GM12878 (cell line): ENCODE results near the gene TRIM69. TPM values are rescaled to one million over a fixed set of nuclear protein-coding genes. Genes with fewer than 3 reads are reported as not detected.

Source experiments
- ATAC-seq: fragments of 200-7000 bp; cut with Tn5 transposase; 3 replicates; pipeline ENCODE4 v1.9.1; 2020; ENCODE audit warnings: mild to moderate bottlenecking, moderate library complexity
- BruUV-seq: library from RNA; stranded (reverse); fragments of 400-500 nt; replicated peaks from 2 replicates; lab custom pipeline; 2021; lab: Mats Ljungman, UMichigan
- CTCF ChIA-PET: fragments of 300-600 bp; sonication (Branson Sonifier 250); formaldehyde crosslinking; extraction: SDS; loops from one replicate; lab custom pipeline; 2021; ENCODE audit warnings: inconsistent platforms; lab: Yijun Ruan, JAX
- POLR2A ChIA-PET: fragments of 350-600 bp; formaldehyde crosslinking; extraction: SDS; loops from one replicate; lab custom pipeline; 2021; ENCODE audit warnings: inconsistent platforms; lab: Charles Lee
- RAD21 ChIA-PET: fragments of 300-600 bp; sonication (Branson Sonifier 250); formaldehyde crosslinking; loops from one replicate; lab custom pipeline; 2023; ENCODE audit warnings: antibody characterized with exemption; ENCODE audit not compliant: unreplicated experiment; lab: Charles Lee
- SMC1A ChIA-PET: fragments of 300-600 bp; sonication (Branson Sonifier 250); formaldehyde crosslinking; loops from one replicate; lab custom pipeline; 2023; ENCODE audit not compliant: unreplicated experiment, uncharacterized antibody; lab: Charles Lee
- DNase-seq: peaks from one replicate; pipeline ENCODE4 v3.0.0-alpha.2; 2011; ENCODE audit warnings: low read depth, low spot score
- FAIRE-seq: peaks from 3 replicates; lab custom pipeline; 2011; peaks lifted over from hg19 to GRCh38; lab: Jason Lieb, UNC
- H2AFZ ChIP-seq: 2 replicates; pipeline ENCODE4 v1.6.0; 2011; ENCODE audit warnings: low read depth, low read length, control low read depth; ENCODE audit not compliant: control insufficient read depth
- H3K27ac ChIP-seq: 2 replicates; pipeline ENCODE4 v1.5.1; 2011; ENCODE audit warnings: control low read depth; ENCODE audit not compliant: control insufficient read depth, insufficient read depth
- H3K27me3 ChIP-seq, 2 experiments: replicated peaks in 1 of 2; 2 replicates each; pipeline versions ENCODE4 v1.6.0 to v1.6.1; 2011; ENCODE audit warnings: low read length in 1 of 2; ENCODE audit not compliant: control insufficient read depth in 2 of 2, insufficient read depth in 2 of 2
- H3K36me3 ChIP-seq, 2 experiments: 2 replicates each; pipeline ENCODE4 v1.5.1; 2011; ENCODE audit warnings: low read length in 1 of 2; ENCODE audit not compliant: control insufficient read depth in 2 of 2, insufficient read depth in 2 of 2
- H3K4me1 ChIP-seq: 2 replicates; pipeline ENCODE4 v1.6.1; 2011; ENCODE audit warnings: mild to moderate bottlenecking, low read length, moderate library complexity, mixed read lengths; ENCODE audit not compliant: control insufficient read depth, insufficient read depth
- H3K4me2 ChIP-seq: 2 replicates; pipeline ENCODE4 v1.6.0; 2011; ENCODE audit warnings: control low read depth; ENCODE audit not compliant: control insufficient read depth, insufficient read depth
- H3K4me3 ChIP-seq: fragments of 200-600 bp; sonication (generic); 2 replicates; pipeline ENCODE4 v1.5.1; 2016
- H3K79me2 ChIP-seq: 2 replicates; pipeline ENCODE4 v1.6.0; 2011; ENCODE audit warnings: low read length; ENCODE audit not compliant: control insufficient read depth, insufficient read depth
- H3K9ac ChIP-seq: 2 replicates; pipeline ENCODE4 v1.8.0; 2011; ENCODE audit warnings: low read length, control low read depth, mixed read lengths; ENCODE audit not compliant: control insufficient read depth, insufficient read depth
- H3K9me3 ChIP-seq: replicated peaks from 3 replicates; pipeline ENCODE4 v1.5.1; 2011; ENCODE audit warnings: mild to moderate bottlenecking, low read length; ENCODE audit not compliant: control insufficient read depth, insufficient read depth
- H4K20me1 ChIP-seq: 2 replicates; pipeline ENCODE4 v1.6.0; 2011; ENCODE audit not compliant: control insufficient read depth, insufficient read depth
- EZH2 ChIP-seq: IDR thresholded peaks from 2 replicates; pipeline ENCODE4 v1.6.1; 2012; ENCODE audit warnings: low read depth, mild to moderate bottlenecking, control low read depth, inconsistent platforms, low read length, borderline replicate concordance; ENCODE audit not compliant: control insufficient read depth
- JUNB ChIP-seq: IDR thresholded peaks from 2 replicates; pipeline ENCODE4 v1.6.1; 2016; ENCODE audit warnings: antibody characterized with exemption, mild to moderate bottlenecking
- MEF2B ChIP-seq: fragments of 450-650 bp; IDR thresholded peaks from 2 replicates; pipeline ENCODE4 v1.6.1; 2018; ENCODE audit warnings: mild to moderate bottlenecking, moderate library complexity; ENCODE audit not compliant: partially characterized antibody, poor library complexity, severe bottlenecking
- MYB ChIP-seq: fragments of 150-350 bp; IDR thresholded peaks from 2 replicates; pipeline ENCODE4 v1.6.1; 2014; ENCODE audit warnings: mild to moderate bottlenecking, low read depth, low read length, borderline replicate concordance
- MYC ChIP-seq: IDR thresholded peaks from 2 replicates; pipeline ENCODE4 v1.6.1; 2011; ENCODE audit warnings: mild to moderate bottlenecking, low read length, moderate library complexity, inconsistent platforms; ENCODE audit not compliant: insufficient read depth, insufficient replicate concordance, insufficient read length, severe bottlenecking
- NR2C2 ChIP-seq: IDR thresholded peaks from 2 replicates; pipeline ENCODE4 v1.6.1; 2011; ENCODE audit warnings: borderline replicate concordance, low read depth; ENCODE audit not compliant: control insufficient read depth, insufficient read length
- RAD21 ChIP-seq: IDR thresholded peaks from 2 replicates; pipeline ENCODE4 v1.6.1; 2011; ENCODE audit warnings: mild to moderate bottlenecking, low read depth, low read length, moderate library complexity; ENCODE audit not compliant: insufficient read depth
- RFX5 ChIP-seq: IDR thresholded peaks from 2 replicates; pipeline ENCODE4 v1.6.1; 2011; ENCODE audit warnings: low read depth, low read length, improper control_type of control experiment
- RUNX3 ChIP-seq: IDR thresholded peaks from 2 replicates; pipeline ENCODE4 v1.6.1; 2012; ENCODE audit warnings: low read length, inconsistent platforms
- SIX5 ChIP-seq: IDR thresholded peaks from 2 replicates; pipeline ENCODE4 v1.6.1; 2011; ENCODE audit warnings: mild to moderate bottlenecking, low read depth, low read length, moderate library complexity; ENCODE audit not compliant: severe bottlenecking
- SUZ12 ChIP-seq: fragments of 200-600 bp; sonication (generic); IDR thresholded peaks from one replicate; pipeline ENCODE4 v1.6.1; 2018; ENCODE audit warnings: antibody characterized with exemption, mild to moderate bottlenecking; ENCODE audit not compliant: unreplicated experiment
- TARDBP ChIP-seq: IDR thresholded peaks from 2 replicates; pipeline ENCODE4 v1.6.1; 2016; ENCODE audit warnings: borderline replicate concordance
- ZNF24 ChIP-seq: fragments of 450-650 bp; IDR thresholded peaks from 2 replicates; pipeline ENCODE4 v1.6.1; 2017; ENCODE audit warnings: antibody characterized with exemption, mild to moderate bottlenecking
- ZNF622 ChIP-seq: fragments of 450-650 bp; IDR thresholded peaks from 2 replicates; pipeline ENCODE4 v1.6.1; 2017; ENCODE audit warnings: mild to moderate bottlenecking, inconsistent platforms
- WGBS: methylation state at CpG from one replicate; pipeline ENCODE4 v1.1.6; 2016; ENCODE audit warnings: low lambda C conversion rate; ENCODE audit not compliant: insufficient replicate concordance, insufficient coverage; ENCODE audit errors: missing lambda C conversion rate; 5-methylcytosine and 5-hydroxymethylcytosine counted together
- in situ Hi-C: fragments of 300-500 bp; cut with MboI; formaldehyde crosslinking; loops from 9 replicates; pipeline ENCODE4 v1.14.3; 2018; ENCODE audit warnings: mixed read lengths
- intact Hi-C: fragments of 100-400 bp; cut with micrococcal nuclease; formaldehyde crosslinking; loops from one replicate; pipeline ENCODE4 v1.14.2; 2022; ENCODE audit not compliant: unreplicated experiment
- polyA plus RNA-seq, 11 experiments: library from polyadenylated mRNA; depleted of rRNA in 4 of 11; unstranded in 6 of 11; stranded (reverse) in 5 of 11; fragments of >200 nt; fragmentation: Nextera tagmentation in 4 of 11; fragmentation: Illumina TruSeq in 1 of 11; extraction: Ambion mirVana in 4 of 11; extraction: Trizol in 1 of 11; gene quantifications; 1 replicate in 1 of 11; 2 replicates in 10 of 11; pipeline versions ENCODE4 v1.2.1 to v1.2.3, GENCODE V29; 2011 to 2016; ENCODE audit warnings: inconsistent platforms in 2 of 11, missing spikeins in 2 of 11, low read depth in 1 of 11
- total RNA-seq, 4 experiments: library from RNA; depleted of rRNA in 3 of 4; stranded (reverse); fragments of >200 nt in 3 of 4; fragmentation: Illumina TruSeq in 1 of 4; extraction: Trizol in 1 of 4; gene quantifications; 2 replicates each; pipeline versions ENCODE4 v1.2.1 to v1.2.3, GENCODE V29; 2013 to 2021
- TF ChIP-seq, protein P1 (sequence below): fragments of 450-650 bp; IDR thresholded peaks from 2 replicates; pipeline ENCODE4 v1.6.1; 2017; ENCODE audit warnings: low read depth, mild to moderate bottlenecking, moderate library complexity
- TF ChIP-seq, protein P2 (sequence below): IDR thresholded peaks from 2 replicates; pipeline ENCODE4 v1.6.1; 2011; ENCODE audit warnings: low read depth, low read length, improper control_type of control experiment, borderline replicate concordance
- TF ChIP-seq, protein P3 (sequence below): fragments of 450-650 bp; IDR thresholded peaks from 2 replicates; pipeline ENCODE4 v1.6.1; 2017; ENCODE audit warnings: mild to moderate bottlenecking, moderate library complexity

The TRIM69 gene
- total and polyA plus RNA-seq, 10 of the 15 experiments (the other 5 are each of a cell fraction or from before 2014, with no cell fraction given), result 11.2 to 52.7 (median 37.8) TPM

DNA sequence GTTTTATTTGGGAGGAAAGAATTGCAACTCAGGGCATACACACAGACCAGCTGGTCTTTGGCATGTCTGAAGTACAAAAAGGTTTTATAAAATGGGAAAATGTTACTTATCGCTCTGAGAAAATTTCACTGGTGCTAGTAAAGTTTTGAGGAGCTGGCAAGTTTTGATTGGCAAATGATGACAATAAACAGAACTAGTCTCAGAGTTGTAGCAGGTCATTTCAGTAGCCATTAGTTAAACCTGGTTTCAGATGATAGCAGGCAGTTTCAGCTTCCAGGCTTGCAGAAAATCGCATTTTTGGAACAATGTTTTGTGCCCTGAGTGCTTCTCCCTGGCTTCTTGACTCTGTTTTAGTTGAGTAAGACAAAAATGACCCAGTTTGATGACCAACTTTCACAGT, 14.3 kb upstream of the TRIM69 start:
- no TSS peak for BruUV-seq
- Histone ChIP-seq H3K9me3 (no peaks in the 10 kb centered on the region), H3K27ac (peak overlapping the region; percentile 83), H3K4me3 (no peak overlapping the region), H3K4me2 (peak overlapping the region; percentile 61), H3K36me3 (peaks cover 2 to 19% of the 10 kb centered on the region in 2 experiments), H3K27me3 (no peaks in the 10 kb centered on the region), H3K9ac (peak overlapping the region; percentile 49), H3K79me2 (peaks cover 55% of the 10 kb centered on the region), H2AFZ (no peak overlapping the region), H3K4me1 (peaks cover 64% of the 10 kb centered on the region), H4K20me1 (peaks cover under 1% of the 10 kb centered on the region; the same call in 1 of the 2 replicates)
- ATAC-seq (peak; percentile 3), DNase-seq (peak; percentile 74), FAIRE-seq (peak; percentile 27)
- intact Hi-C loops, result loop anchor here (5.0 kb wide), 1 partner anchor 975 kb away; the partner anchor contains the start of gene PDIA3
- RAD21 ChIA-PET, result interaction anchor here (0.9 to 19.7 kb wide), 6 partner anchors 7 to 126 kb away, joined by 3 to 653 read pairs (median 14); partner anchors contain the start of genes B2M, PATL2, SPG11 and TRIM69
- POLR2A ChIA-PET, result interaction anchor here (1.0 to 24.8 kb wide), 4 partner anchors 10 to 57 kb away, joined by 3 to 718 read pairs (median 167); partner anchors contain the start of genes B2M, PATL2, SPG11 and TRIM69
- in situ Hi-C loops, result loop anchor here (10.0 kb wide), 1 partner anchor 927 kb away; the partner anchor contains the start of gene SERF2
- CTCF ChIA-PET, result interaction anchor here (0.6 to 3.5 kb wide), 6 partner anchors 9 to 138 kb away, joined by 3 to 37 read pairs (median 10); partner anchors contain the start of genes B2M, PATL2, SPG11 and TRIM69
- SMC1A ChIA-PET, result interaction anchor here (1.3 to 19.0 kb wide), 5 partner anchors 9 to 88 kb away, joined by 3 to 637 read pairs (median 30); partner anchors contain the start of genes B2M, PATL2, SPG11 and TRIM69
- WGBS, result 4% methylated on average over 2 of the region's 2 CpGs
- TF ChIP-seq, protein P1, sequence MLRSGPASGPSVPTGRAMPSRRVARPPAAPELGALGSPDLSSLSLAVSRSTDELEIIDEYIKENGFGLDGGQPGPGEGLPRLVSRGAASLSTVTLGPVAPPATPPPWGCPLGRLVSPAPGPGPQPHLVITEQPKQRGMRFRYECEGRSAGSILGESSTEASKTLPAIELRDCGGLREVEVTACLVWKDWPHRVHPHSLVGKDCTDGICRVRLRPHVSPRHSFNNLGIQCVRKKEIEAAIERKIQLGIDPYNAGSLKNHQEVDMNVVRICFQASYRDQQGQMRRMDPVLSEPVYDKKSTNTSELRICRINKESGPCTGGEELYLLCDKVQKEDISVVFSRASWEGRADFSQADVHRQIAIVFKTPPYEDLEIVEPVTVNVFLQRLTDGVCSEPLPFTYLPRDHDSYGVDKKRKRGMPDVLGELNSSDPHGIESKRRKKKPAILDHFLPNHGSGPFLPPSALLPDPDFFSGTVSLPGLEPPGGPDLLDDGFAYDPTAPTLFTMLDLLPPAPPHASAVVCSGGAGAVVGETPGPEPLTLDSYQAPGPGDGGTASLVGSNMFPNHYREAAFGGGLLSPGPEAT, result no peak
- TF ChIP-seq RFX5, result no peak
- TF ChIP-seq RAD21, result no peak
- no peak for TF ChIP-seq NR2C2
- no peak for TF ChIP-seq MEF2B
- no peak for TF ChIP-seq SUZ12
- TF ChIP-seq SIX5, result no peak
- no peak for TF ChIP-seq ZNF622
- TF ChIP-seq, protein P2, sequence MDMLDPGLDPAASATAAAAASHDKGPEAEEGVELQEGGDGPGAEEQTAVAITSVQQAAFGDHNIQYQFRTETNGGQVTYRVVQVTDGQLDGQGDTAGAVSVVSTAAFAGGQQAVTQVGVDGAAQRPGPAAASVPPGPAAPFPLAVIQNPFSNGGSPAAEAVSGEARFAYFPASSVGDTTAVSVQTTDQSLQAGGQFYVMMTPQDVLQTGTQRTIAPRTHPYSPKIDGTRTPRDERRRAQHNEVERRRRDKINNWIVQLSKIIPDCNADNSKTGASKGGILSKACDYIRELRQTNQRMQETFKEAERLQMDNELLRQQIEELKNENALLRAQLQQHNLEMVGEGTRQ, result no peak
- TF ChIP-seq ZNF24, result no peak
- TF ChIP-seq MYC, result no peak
- TF ChIP-seq, protein P3, sequence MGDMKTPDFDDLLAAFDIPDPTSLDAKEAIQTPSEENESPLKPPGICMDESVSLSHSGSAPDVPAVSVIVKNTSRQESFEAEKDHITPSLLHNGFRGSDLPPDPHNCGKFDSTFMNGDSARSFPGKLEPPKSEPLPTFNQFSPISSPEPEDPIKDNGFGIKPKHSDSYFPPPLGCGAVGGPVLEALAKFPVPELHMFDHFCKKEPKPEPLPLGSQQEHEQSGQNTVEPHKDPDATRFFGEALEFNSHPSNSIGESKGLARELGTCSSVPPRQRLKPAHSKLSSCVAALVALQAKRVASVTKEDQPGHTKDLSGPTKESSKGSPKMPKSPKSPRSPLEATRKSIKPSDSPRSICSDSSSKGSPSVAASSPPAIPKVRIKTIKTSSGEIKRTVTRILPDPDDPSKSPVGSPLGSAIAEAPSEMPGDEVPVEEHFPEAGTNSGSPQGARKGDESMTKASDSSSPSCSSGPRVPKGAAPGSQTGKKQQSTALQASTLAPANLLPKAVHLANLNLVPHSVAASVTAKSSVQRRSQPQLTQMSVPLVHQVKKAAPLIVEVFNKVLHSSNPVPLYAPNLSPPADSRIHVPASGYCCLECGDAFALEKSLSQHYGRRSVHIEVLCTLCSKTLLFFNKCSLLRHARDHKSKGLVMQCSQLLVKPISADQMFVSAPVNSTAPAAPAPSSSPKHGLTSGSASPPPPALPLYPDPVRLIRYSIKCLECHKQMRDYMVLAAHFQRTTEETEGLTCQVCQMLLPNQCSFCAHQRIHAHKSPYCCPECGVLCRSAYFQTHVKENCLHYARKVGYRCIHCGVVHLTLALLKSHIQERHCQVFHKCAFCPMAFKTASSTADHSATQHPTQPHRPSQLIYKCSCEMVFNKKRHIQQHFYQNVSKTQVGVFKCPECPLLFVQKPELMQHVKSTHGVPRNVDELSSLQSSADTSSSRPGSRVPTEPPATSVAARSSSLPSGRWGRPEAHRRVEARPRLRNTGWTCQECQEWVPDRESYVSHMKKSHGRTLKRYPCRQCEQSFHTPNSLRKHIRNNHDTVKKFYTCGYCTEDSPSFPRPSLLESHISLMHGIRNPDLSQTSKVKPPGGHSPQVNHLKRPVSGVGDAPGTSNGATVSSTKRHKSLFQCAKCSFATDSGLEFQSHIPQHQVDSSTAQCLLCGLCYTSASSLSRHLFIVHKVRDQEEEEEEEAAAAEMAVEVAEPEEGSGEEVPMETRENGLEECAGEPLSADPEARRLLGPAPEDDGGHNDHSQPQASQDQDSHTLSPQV, result no peak
- no peak for TF ChIP-seq TARDBP
- TF ChIP-seq EZH2, result no peak
- TF ChIP-seq RUNX3, result peak; percentile 42; the same call in 1 of the 2 replicates
- TF ChIP-seq JUNB, result peak; percentile 85
- no peak for TF ChIP-seq MYB
